CD14-positive monocyte (primary cell): ENCODE results near the gene ELOB. TPM values are rescaled to one million over a fixed set of nuclear protein-coding genes. Genes with fewer than 3 reads are reported as not detected.

ENCODE experiments used
- DNase-seq, 3 donors: peaks; one replicate each; pipeline ENCODE4 v3.0.0-alpha.2; 2011 to 2022
- H2AFZ ChIP-seq: 2 replicates; pipeline ENCODE4 v1.6.0; 2012; ENCODE audit warnings: mild to moderate bottlenecking, low read depth, low read length, inconsistent platforms; ENCODE audit not compliant: insufficient read depth, poor library complexity, severe bottlenecking
- H3K27ac ChIP-seq, 2 donors: 1 replicate in 1 of 2; 2 replicates in 1 of 2; pipeline ENCODE4 v1.5.1; 2012 to 2013; ENCODE audit warnings: low read length in 2 of 2, control low read depth in 1 of 2, inconsistent platforms in 1 of 2, low read depth in 1 of 2, mild to moderate bottlenecking in 1 of 2
- H3K27me3 ChIP-seq, 2 donors: one replicate each; pipeline versions ENCODE4 v1.6.0 to v1.6.1; 2011 to 2013; ENCODE audit warnings: low read length in 2 of 2; ENCODE audit not compliant: control insufficient read depth in 2 of 2, insufficient read depth in 2 of 2
- H3K36me3 ChIP-seq, 2 donors: replicated peaks in 1 of 2; 1 replicate in 1 of 2; 2 replicates in 1 of 2; pipeline versions ENCODE4 v1.5.1 to v1.6.1; 2012 to 2013; ENCODE audit warnings: low read length in 2 of 2, control low read depth in 1 of 2, inconsistent platforms in 1 of 2, mild to moderate bottlenecking in 1 of 2; ENCODE audit not compliant: insufficient read depth in 2 of 2, control insufficient read depth in 1 of 2
- H3K4me1 ChIP-seq, 2 donors: 1 replicate in 1 of 2; 2 replicates in 1 of 2; pipeline versions ENCODE4 v1.5.1 to v1.6.1; 2012 to 2013; ENCODE audit warnings: low read length in 2 of 2, control low read depth in 1 of 2, inconsistent platforms in 1 of 2, mild to moderate bottlenecking in 1 of 2, moderate library complexity in 1 of 2; ENCODE audit not compliant: insufficient read depth in 2 of 2, control insufficient read depth in 1 of 2
- H3K4me2 ChIP-seq: replicated peaks from 2 replicates; pipeline ENCODE3; 2012; ENCODE audit warnings: low read length, moderate library complexity, mild to moderate bottlenecking; ENCODE audit not compliant: poor library complexity, severe bottlenecking; ENCODE audit errors: extremely low read depth
- H3K4me3 ChIP-seq, 3 experiments: fragments of 200-600 bp in 1 of 3; sonication (generic) in 1 of 3; replicated peaks in 1 of 3; 1 replicate in 2 of 3; 2 replicates in 1 of 3; pipeline ENCODE4 v1.5.1; 2011 to 2013; ENCODE audit warnings: low read length in 3 of 3, mild to moderate bottlenecking in 3 of 3, control low read depth in 2 of 3, low read depth in 2 of 3, inconsistent platforms in 1 of 3, moderate library complexity in 1 of 3
- H3K79me2 ChIP-seq: 2 replicates; pipeline ENCODE4 v1.6.0; 2012; ENCODE audit warnings: mild to moderate bottlenecking, control low read depth, inconsistent platforms, low read length, moderate library complexity; ENCODE audit not compliant: insufficient read depth
- H3K9ac ChIP-seq: 2 replicates; pipeline ENCODE4 v1.6.0; 2017; ENCODE audit warnings: low read length, mild to moderate bottlenecking; ENCODE audit not compliant: insufficient read depth, poor library complexity, severe bottlenecking
- H3K9me3 ChIP-seq, 2 donors: replicated peaks in 1 of 2; 1 replicate in 1 of 2; 2 replicates in 1 of 2; pipeline versions ENCODE4 v1.5.1 to v1.6.1; 2012 to 2013; ENCODE audit warnings: low read length in 2 of 2, control low read depth in 1 of 2; ENCODE audit not compliant: control insufficient read depth in 1 of 2, insufficient read depth in 1 of 2
- H4K20me1 ChIP-seq: 2 replicates; pipeline ENCODE4 v1.6.0; 2012; ENCODE audit warnings: mild to moderate bottlenecking, low read length, control low read depth, moderate library complexity; ENCODE audit not compliant: insufficient read depth
- H3K27ac Mint-ChIP-seq, 7 donors: one replicate each; pipeline ENCODE4 v1.8.0; 2020; ENCODE audit warnings: mild to moderate bottlenecking in 7 of 7, mixed read lengths in 7 of 7, moderate library complexity in 6 of 7, inconsistent platforms in 2 of 7
- H3K27me3 Mint-ChIP-seq, 3 donors: one replicate each; pipeline ENCODE4 v1.8.0; 2021 to 2022; ENCODE audit warnings: low read depth in 3 of 3, mild to moderate bottlenecking in 3 of 3, mixed read lengths in 3 of 3, moderate library complexity in 3 of 3, inconsistent platforms in 1 of 3
- H3K36me3 Mint-ChIP-seq, 2 donors: one replicate each; pipeline ENCODE4 v1.8.0; 2020; ENCODE audit warnings: mixed read lengths in 2 of 2, inconsistent platforms in 1 of 2, mild to moderate bottlenecking in 1 of 2
- H3K4me1 Mint-ChIP-seq: one replicate; pipeline ENCODE4 v1.8.0; 2020; ENCODE audit warnings: mild to moderate bottlenecking, mixed read lengths
- H3K4me3 Mint-ChIP-seq, 2 donors: one replicate each; pipeline ENCODE4 v1.8.0; 2020; ENCODE audit warnings: mild to moderate bottlenecking in 2 of 2, mixed read lengths in 2 of 2, moderate library complexity in 1 of 2
- H3K9me3 Mint-ChIP-seq, 7 donors: one replicate each; pipeline ENCODE4 v1.8.0; 2020 to 2022; ENCODE audit warnings: mixed read lengths in 7 of 7, mild to moderate bottlenecking in 6 of 7, moderate library complexity in 6 of 7, inconsistent platforms in 2 of 7
- WGBS: methylation state at CpG from one replicate; pipeline ENCODE4 v1.1.5; 2013; ENCODE audit warnings: missing lambda C conversion rate; ENCODE audit not compliant: insufficient coverage; 5-methylcytosine and 5-hydroxymethylcytosine counted together
- intact Hi-C, 2 donors: fragments of 100-400 bp; cut with micrococcal nuclease; formaldehyde crosslinking; loops; one replicate each; pipeline versions ENCODE4 v1.15.0 to v1.15.1; 2023
- polyA plus RNA-seq, 3 donors: library from polyadenylated mRNA; depleted of rRNA in 1 of 3; unstranded in 2 of 3; stranded (reverse) in 1 of 3; fragments of 300-500 nt in 2 of 3; fragments of >200 nt in 1 of 3; fragmentation: Illumina TruSeq in 2 of 3; gene quantifications; 1 replicate in 2 of 3; 2 replicates in 1 of 3; pipeline ENCODE4 v1.2.3, GENCODE V29; 2012 to 2021
- TF ChIP-seq, protein P1 (sequence below): fragments of 200-600 bp; IDR thresholded peaks from one replicate; pipeline ENCODE4 v1.8.0; 2022; ENCODE audit warnings: antibody characterized with exemption, mild to moderate bottlenecking

Gene ELOB
- polyA plus RNA-seq, 3 donors = 150 to 405 (median 363) TPM

DNA sequence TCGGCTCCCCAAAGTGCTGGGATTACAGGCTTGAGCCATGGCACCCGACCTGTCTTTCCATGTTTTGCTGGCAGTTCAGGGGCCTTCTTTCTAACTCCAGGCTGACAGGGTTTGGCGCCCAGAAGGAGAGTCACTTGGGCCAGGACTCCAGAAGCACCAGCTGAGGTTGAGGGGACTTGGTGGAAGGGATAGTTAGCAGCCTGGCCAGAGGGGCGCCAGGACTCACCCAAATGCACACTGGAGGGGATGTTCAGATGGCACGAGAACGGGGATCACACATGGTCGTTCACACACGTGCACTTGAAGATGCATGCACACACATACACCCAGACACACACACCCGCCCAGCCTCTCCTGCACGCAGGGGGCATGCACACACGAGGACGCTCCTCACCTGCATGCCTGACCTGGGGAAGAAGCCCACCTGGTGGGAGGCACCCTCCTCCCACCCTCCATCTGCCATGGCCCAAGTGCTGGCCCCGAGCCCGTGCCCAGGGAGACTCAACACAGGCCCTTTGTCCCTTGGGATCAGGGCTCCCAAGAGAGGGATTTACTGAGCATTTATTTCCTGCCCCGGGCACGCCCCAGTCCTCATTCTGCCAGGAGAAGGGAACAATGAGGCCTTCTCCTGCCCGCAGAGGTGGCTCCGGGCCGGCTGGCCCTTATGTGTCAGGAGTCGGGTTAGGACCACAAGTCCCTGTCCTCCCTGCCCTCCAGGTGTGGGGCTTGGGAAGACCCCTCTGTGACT, 37.6 kb upstream of the ELOB start:
- H3K4me3 Mint-ChIP-seq = no peak overlapping the region
- TF ChIP-seq, protein P1, sequence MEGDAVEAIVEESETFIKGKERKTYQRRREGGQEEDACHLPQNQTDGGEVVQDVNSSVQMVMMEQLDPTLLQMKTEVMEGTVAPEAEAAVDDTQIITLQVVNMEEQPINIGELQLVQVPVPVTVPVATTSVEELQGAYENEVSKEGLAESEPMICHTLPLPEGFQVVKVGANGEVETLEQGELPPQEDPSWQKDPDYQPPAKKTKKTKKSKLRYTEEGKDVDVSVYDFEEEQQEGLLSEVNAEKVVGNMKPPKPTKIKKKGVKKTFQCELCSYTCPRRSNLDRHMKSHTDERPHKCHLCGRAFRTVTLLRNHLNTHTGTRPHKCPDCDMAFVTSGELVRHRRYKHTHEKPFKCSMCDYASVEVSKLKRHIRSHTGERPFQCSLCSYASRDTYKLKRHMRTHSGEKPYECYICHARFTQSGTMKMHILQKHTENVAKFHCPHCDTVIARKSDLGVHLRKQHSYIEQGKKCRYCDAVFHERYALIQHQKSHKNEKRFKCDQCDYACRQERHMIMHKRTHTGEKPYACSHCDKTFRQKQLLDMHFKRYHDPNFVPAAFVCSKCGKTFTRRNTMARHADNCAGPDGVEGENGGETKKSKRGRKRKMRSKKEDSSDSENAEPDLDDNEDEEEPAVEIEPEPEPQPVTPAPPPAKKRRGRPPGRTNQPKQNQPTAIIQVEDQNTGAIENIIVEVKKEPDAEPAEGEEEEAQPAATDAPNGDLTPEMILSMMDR = no peak

DNA sequence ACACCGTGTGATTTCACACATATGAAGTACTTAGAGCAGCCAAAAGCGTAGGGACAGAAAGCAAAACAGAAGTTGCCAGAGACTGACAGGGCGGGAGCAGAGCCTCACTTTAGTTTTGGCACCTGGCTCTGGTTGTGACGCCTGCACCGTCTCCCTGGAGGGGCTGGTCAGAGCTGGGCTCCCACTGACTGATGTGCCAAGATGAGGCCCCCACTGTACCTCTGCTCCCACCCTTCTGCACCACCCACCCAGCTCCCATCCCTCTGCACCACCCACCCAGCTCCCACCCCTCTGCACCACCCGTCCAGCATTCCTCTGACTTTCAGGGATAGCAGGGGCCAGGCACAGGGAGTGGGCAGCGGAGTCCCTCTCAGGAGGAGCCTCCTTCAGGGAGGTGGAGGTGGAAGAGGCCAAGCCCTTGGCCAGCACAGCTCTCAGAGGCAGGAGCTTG, 36.7 kb upstream of the ELOB start:
- Histone ChIP-seq H3K36me3 (no peaks in the 10 kb centered on the region), H3K4me2 (no peak overlapping the region), H3K79me2 (no peaks in the 10 kb centered on the region), H3K9ac (no peak overlapping the region), H3K4me1 (peaks cover 5 to 12% of the 10 kb centered on the region in 2 donors), H3K9me3 (no peaks in the 10 kb centered on the region), H3K27me3 (peaks cover 0 to 5% of the 10 kb centered on the region in 2 donors), H4K20me1 (no peaks in the 10 kb centered on the region), H2AFZ (no peak overlapping the region), H3K27ac (no peak overlapping the region), H3K4me3 (no peak overlapping the region)
- intact Hi-C loops = no loop called here
- TF ChIP-seq, protein P1 = no peak
- no peak overlapping the region for H3K4me3 Mint-ChIP-seq
- no peak for DNase-seq
- peaks cover 10 to 23% (median 12%) of the 10 kb centered on the region in 3 donors for H3K27me3 Mint-ChIP-seq
- H3K27ac Mint-ChIP-seq = no peak overlapping the region
- no peaks in the 10 kb centered on the region for H3K36me3 Mint-ChIP-seq
- H3K9me3 Mint-ChIP-seq = peaks cover 0 to 1% (median 0%) of the 10 kb centered on the region in 7 donors
- whole genome bisulfite sequencing = 64% methylated on average over 6 of the region's 7 CpGs
- peaks cover 8% of the 10 kb centered on the region for H3K4me1 Mint-ChIP-seq

More for the DNA sequence above, 37.6 kb upstream of the ELOB start:
- Histone ChIP-seq H2AFZ (no peak overlapping the region), H3K4me2 (no peak overlapping the region), H3K27me3 (peaks cover 0 to 5% of the 10 kb centered on the region in 2 donors), H3K9me3 (no peaks in the 10 kb centered on the region), H3K36me3 (no peaks in the 10 kb centered on the region), H4K20me1 (no peaks in the 10 kb centered on the region), H3K9ac (no peak overlapping the region), H3K4me3 (no peak overlapping the region), H3K4me1 (peaks cover 5 to 12% of the 10 kb centered on the region in 2 donors), H3K27ac (no peak overlapping the region), H3K79me2 (no peaks in the 10 kb centered on the region)
- Mint-ChIP-seq H3K4me1 (peaks cover 8% of the 10 kb centered on the region), H3K27ac (peak overlapping the region in 1 of 7 donors; percentile 56), H3K36me3 (no peaks in the 10 kb centered on the region), H3K9me3 (peaks cover 0 to 1% (median 0%) of the 10 kb centered on the region in 7 donors), H3K27me3 (peaks cover 9 to 16% (median 14%) of the 10 kb centered on the region in 3 donors)
- WGBS = 96% methylated on average over 16 of the region's 20 CpGs
- DNase-seq = no peak
- intact Hi-C loops = no loop called here
